Left cardiac atrium (tissue), 4 donors: ENCODE measurements around the gene CYSLTR1. TPM values are rescaled to one million over a fixed set of nuclear protein-coding genes. Genes with fewer than 3 reads are reported as not detected.
"Not testable (repeated sequence)": the region's sequence is repeated elsewhere in the genome, so short reads cannot be mapped to it uniquely, and the experiment has no call there.

Source experiments
- ATAC-seq, 2 donors: fragments of 200-7000 bp; cut with Tn5 transposase; one replicate each; pipeline ENCODE4 v1.9.1; 2020; ENCODE audit warnings: mild to moderate bottlenecking in 2 of 2, moderate library complexity in 2 of 2
- DNase-seq: peaks from one replicate; pipeline ENCODE4 v3.0.0-alpha.2; 2020
- intact Hi-C, 2 donors: fragments of 100-400 bp; cut with DNase I; formaldehyde crosslinking; loops; one replicate each; pipeline versions ENCODE4 v1.14.1 to v1.15.1; 2022 to 2023
- total RNA-seq, 2 donors: library from RNA; stranded (reverse); fragmentation: NEBNext Ultra II Directional; extraction: Animal tissue kit (Norgen Biotek cat#: 25700); gene quantifications; one replicate each; pipeline ENCODE4 v1.2.1, GENCODE V29; 2021
- donor health status: DM: no; HTN: yes; CAD: no.
- donor health status: DM: no; HTN: yes; CAD: no; lungs with severe emphysema.
- donor health status: DM: yes; HTN: yes; CAD: no.
- donor health status: Dilated cardiomyopathy.

The CYSLTR1 gene
- total RNA-seq, 2 donors from 2014 or later, result 1.4 to 3.1 TPM

GRCh38 chrX:78283511-78283910, 43.9 kb downstream of the CYSLTR1 start:
- intact Hi-C loops, result no loop called here
- DNase-seq (no peak), ATAC-seq (no peak)

- DNase-seq, result no peak
- no peak for ATAC-seq
- intact Hi-C loops, result no loop called here
These were observed 90.3 kb downstream of the CYSLTR1 start for GRCh38 chrX:78237127-78237526.

GRCh38 chrX:78226047-78226446, 101.4 kb downstream of the CYSLTR1 start:
- DNase-seq, ATAC-seq, intact Hi-C loops: not testable (repeated sequence)

Other genes starting within 250 kb of the CYSLTR1 start
- 100 to 1,000 TPM; 346 to 453 TPM for gene PGK1, start 223.4 kb downstream of the CYSLTR1 start, total RNA-seq
- 10 to 100 TPM; 20.3 to 20.8 TPM for gene TAF9B, start 188.0 kb downstream of the CYSLTR1 start, total RNA-seq